Measurements from ENCODE around the gene UACA.

GRCh38 chr15:70701891-70702568 is 61.3 kb downstream of the UACA start:
- no peak for TF ChIP-seq CTCF (IDR thresholded peaks at IDR 0.05)
- peak; percentile 28 for TF ChIP-seq POLR2A (IDR thresholded peaks at IDR 0.05)
